DOHH2 (cell line): ENCODE measurements around the gene GUCD1.

ENCODE experiments used
- H3F3A ChIP-seq: fragments of 200-600 bp; sonication (generic), shearing (Covaris generic); 2 replicates; pipeline ENCODE4 v1.6.0; 2016; ENCODE audit warnings: antibody characterized with exemption, mild to moderate bottlenecking; ENCODE audit not compliant: control insufficient read depth, insufficient read depth
- H3K27ac ChIP-seq: fragments of 200-600 bp; sonication (generic); 2 replicates; pipeline ENCODE4 v1.5.1; 2014; ENCODE audit warnings: low read depth, mild to moderate bottlenecking, low read length, moderate library complexity
- H3K27me3 ChIP-seq: fragments of 200-600 bp; sonication (generic); 2 replicates; pipeline ENCODE4 v1.6.1; 2014; ENCODE audit warnings: mild to moderate bottlenecking, low read length, mixed read lengths; ENCODE audit not compliant: control insufficient read depth
- H3K36me3 ChIP-seq: fragments of 200-600 bp; sonication (generic); 2 replicates; pipeline ENCODE4 v1.6.1; 2014; ENCODE audit warnings: mild to moderate bottlenecking, low read length, moderate library complexity, mixed read lengths; ENCODE audit not compliant: control insufficient read depth
- H3K4me1 ChIP-seq: fragments of 200-600 bp; sonication (generic); 2 replicates; pipeline ENCODE4 v1.6.1; 2014; ENCODE audit warnings: mild to moderate bottlenecking, low read length, mixed read lengths; ENCODE audit not compliant: control insufficient read depth
- H3K4me2 ChIP-seq: fragments of 200-600 bp; sonication (generic); 2 replicates; pipeline ENCODE4 v1.6.0; 2014; ENCODE audit warnings: mild to moderate bottlenecking, low read length, moderate library complexity
- H3K4me3 ChIP-seq: fragments of 200-600 bp; sonication (generic); 2 replicates; pipeline ENCODE4 v1.5.1; 2014; ENCODE audit warnings: mild to moderate bottlenecking, low read length, mixed read lengths
- H3K79me2 ChIP-seq: fragments of 200-600 bp; sonication (generic); 2 replicates; pipeline ENCODE4 v1.6.1; 2014; ENCODE audit warnings: mild to moderate bottlenecking, low read length, mixed read lengths; ENCODE audit not compliant: control insufficient read depth
- H3K9me2 ChIP-seq: fragments of 200-600 bp; sonication (generic); replicated peaks from 2 replicates; pipeline ENCODE4 v1.6.1; 2014; ENCODE audit warnings: mild to moderate bottlenecking, low read length, mixed read lengths; ENCODE audit not compliant: control insufficient read depth
- H3K9me3 ChIP-seq: fragments of 200-600 bp; sonication (generic); 2 replicates; pipeline ENCODE4 v1.6.1; 2014; ENCODE audit warnings: antibody characterized with exemption, low read length, mixed read lengths; ENCODE audit not compliant: control insufficient read depth, insufficient read depth
- H4K20me1 ChIP-seq: fragments of 200-600 bp; sonication (generic); 2 replicates; pipeline ENCODE4 v1.6.0; 2014; ENCODE audit warnings: low read depth, mild to moderate bottlenecking, antibody characterized with exemption, low read length, moderate library complexity; ENCODE audit not compliant: control insufficient read depth, insufficient read depth
- EZH2phosphoT487 ChIP-seq: fragments of 200-600 bp; sonication (generic); IDR thresholded peaks from 2 replicates; pipeline ENCODE4 v1.6.1; 2017; ENCODE audit warnings: borderline replicate concordance, mild to moderate bottlenecking, antibody characterized with exemption, low read length, moderate library complexity, mixed read lengths
- TF ChIP-seq, protein P1 (sequence below): fragments of 200-600 bp; sonication (generic); IDR thresholded peaks from one replicate; pipeline ENCODE4 v1.5.1; 2014; ENCODE audit warnings: antibody characterized with exemption, mild to moderate bottlenecking, low read depth, low read length; ENCODE audit not compliant: poor library complexity, severe bottlenecking

The GUCD1 gene

DNA sequence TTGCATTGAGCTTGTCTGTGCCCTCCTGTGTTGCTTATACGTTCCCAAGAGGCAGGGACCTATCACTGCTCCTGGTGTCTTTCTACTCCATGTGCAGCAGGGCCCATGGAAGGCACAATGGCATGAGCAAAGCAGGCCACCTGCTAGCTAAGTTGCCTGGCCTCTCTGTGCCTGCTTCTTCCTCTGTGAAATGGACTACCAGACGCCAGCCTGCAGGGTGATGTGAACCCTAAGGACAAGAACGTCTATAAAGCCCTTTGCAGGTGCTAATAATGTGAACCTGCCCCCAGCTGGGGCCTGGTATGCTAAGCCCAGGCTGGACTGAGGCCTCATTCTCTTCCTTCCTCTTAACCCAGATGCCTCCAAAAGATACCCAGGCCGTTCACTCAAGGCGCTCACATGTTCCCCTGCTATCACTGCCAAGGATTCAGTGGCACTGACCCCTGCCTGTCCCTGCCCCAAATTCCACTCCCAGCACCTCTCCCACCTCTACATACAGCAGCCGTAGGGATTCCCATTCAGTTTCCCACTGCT, 4.0 kb downstream of the GUCD1 start:
- Histone ChIP-seq H3K36me3 (peaks cover 76% of the 10 kb centered on the region), H3K4me1 (peaks cover 21% of the 10 kb centered on the region), H3K4me2 (no peak overlapping the region), H3F3A (peaks cover 3% of the 10 kb centered on the region), H3K27ac (no peak overlapping the region), H3K9me3 (no peaks in the 10 kb centered on the region), H4K20me1 (peaks cover 11% of the 10 kb centered on the region), H3K79me2 (peaks cover 72% of the 10 kb centered on the region), H3K9me2 (no peaks in the 10 kb centered on the region), H3K4me3 (no peak overlapping the region), H3K27me3 (no peaks in the 10 kb centered on the region)
- TF ChIP-seq EZH2phosphoT487 = no peak
- TF ChIP-seq, protein P1, sequence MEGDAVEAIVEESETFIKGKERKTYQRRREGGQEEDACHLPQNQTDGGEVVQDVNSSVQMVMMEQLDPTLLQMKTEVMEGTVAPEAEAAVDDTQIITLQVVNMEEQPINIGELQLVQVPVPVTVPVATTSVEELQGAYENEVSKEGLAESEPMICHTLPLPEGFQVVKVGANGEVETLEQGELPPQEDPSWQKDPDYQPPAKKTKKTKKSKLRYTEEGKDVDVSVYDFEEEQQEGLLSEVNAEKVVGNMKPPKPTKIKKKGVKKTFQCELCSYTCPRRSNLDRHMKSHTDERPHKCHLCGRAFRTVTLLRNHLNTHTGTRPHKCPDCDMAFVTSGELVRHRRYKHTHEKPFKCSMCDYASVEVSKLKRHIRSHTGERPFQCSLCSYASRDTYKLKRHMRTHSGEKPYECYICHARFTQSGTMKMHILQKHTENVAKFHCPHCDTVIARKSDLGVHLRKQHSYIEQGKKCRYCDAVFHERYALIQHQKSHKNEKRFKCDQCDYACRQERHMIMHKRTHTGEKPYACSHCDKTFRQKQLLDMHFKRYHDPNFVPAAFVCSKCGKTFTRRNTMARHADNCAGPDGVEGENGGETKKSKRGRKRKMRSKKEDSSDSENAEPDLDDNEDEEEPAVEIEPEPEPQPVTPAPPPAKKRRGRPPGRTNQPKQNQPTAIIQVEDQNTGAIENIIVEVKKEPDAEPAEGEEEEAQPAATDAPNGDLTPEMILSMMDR = no peak

DNA sequence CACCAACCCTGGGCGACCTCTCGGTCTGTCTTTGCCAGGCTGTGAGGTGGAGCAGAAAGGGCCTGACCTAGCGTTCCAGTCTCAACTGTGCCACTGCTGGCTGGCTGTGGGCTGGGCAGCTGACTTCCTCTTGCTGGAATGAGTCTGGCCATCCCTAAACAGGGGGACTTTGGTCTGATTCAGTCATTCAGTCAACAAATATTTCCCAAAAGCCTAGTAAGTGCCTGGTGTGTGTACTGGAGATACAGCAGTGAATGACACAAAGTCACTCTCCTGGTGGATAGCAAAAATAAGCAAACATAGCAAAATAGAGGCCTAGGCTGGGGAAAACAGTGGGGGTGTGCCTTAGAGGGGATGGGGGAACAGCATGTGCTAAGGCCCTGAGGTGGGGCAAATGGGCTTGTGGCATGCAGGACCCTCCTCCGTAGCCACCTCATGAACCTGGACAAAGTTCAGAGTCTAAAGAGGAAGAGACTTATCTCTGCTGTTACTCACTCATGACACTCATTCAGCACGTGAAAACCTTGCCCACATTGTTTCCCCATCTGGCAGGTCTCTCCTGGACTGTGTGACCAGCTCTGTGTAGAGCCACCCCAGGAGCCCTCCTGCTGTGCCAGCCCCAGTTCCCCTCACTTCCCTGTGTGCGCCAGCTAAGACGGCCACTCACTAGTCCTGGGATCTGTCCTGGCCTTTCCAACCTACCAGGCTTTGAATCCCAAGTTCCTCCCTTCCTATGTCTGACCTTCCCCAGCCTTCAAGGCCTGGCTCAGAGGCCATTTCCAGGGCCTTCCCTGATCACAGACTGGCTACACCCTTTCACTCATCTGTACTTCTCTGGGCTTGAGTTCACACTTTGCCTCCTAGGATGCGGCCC, 4.7 kb downstream of the GUCD1 start:
- Histone ChIP-seq H3K27ac (no peak overlapping the region), H3K79me2 (peaks cover 66% of the 10 kb centered on the region)

GRCh38 chr22:24548812-24549211, 6.1 kb downstream of the GUCD1 start:
- peaks cover 11% of the 10 kb centered on the region for H4K20me1 ChIP-seq
- peaks cover 79% of the 10 kb centered on the region for H3K36me3 ChIP-seq

More for the DNA sequence above, 4.7 kb downstream of the GUCD1 start:
- no peak for TF ChIP-seq EZH2phosphoT487
- TF ChIP-seq, protein P1 = no peak
- H3F3A ChIP-seq = peaks cover 3% of the 10 kb centered on the region
- H3K4me3 ChIP-seq = no peak overlapping the region
- peaks cover 21% of the 10 kb centered on the region for H3K4me1 ChIP-seq
- H3K27me3 ChIP-seq = no peaks in the 10 kb centered on the region
- no peaks in the 10 kb centered on the region for H3K9me3 ChIP-seq
- H3K36me3 ChIP-seq = peaks cover 76% of the 10 kb centered on the region
- H3K9me2 ChIP-seq = no peaks in the 10 kb centered on the region
- H3K4me2 ChIP-seq = no peak overlapping the region
- peaks cover 11% of the 10 kb centered on the region for H4K20me1 ChIP-seq

More at GRCh38 chr22:24548812-24549211, 6.1 kb downstream of the GUCD1 start:
- TF ChIP-seq EZH2phosphoT487 = no peak
- TF ChIP-seq, protein P1 = no peak
- H3K4me1 ChIP-seq = peaks cover 18% of the 10 kb centered on the region
- peaks cover under 1% of the 10 kb centered on the region for H3F3A ChIP-seq
- no peak overlapping the region for H3K27ac ChIP-seq
- no peak overlapping the region for H3K4me2 ChIP-seq
- H3K4me3 ChIP-seq = no peak overlapping the region
- H3K9me2 ChIP-seq = no peaks in the 10 kb centered on the region
- no peaks in the 10 kb centered on the region for H3K9me3 ChIP-seq
- H3K79me2 ChIP-seq = peaks cover 55% of the 10 kb centered on the region
- no peaks in the 10 kb centered on the region for H3K27me3 ChIP-seq
